Activated CD4-positive, alpha-beta T cell treated with anti-CD3 and anti-CD28 coated beads, Interleukin-2, amount 50 U/mL, for 4 hours (primary cell): ENCODE results near the gene SLC15A1.
"Not testable (repeated sequence)": the region's sequence is repeated elsewhere in the genome, so short reads cannot be mapped to it uniquely, and the experiment has no call there.

Source experiments
- DNase-seq, 2 experiments: peaks; one replicate each; pipeline ENCODE4 v3.0.0-alpha.2; 2020

SLC15A1 gene

DNA sequence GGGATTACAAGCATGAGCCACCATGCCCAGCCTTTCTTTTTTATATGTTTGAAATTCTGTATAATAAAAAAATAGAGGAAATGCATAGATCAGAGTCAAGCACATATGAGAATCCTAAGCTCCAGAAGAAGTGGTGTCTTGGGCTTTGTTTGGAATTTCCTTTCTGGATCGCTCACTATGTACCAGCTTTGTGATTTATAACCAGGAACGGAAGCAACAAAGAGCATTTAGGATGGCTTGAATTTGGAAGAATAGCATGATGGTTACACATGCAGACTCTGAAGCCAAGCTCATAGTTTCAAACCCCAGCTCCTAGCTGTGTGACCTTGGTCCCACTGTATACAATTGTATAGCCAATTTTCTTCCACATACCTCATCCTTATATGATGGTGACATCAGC is 28.0 kb upstream of the SLC15A1 start:
- no peak for DNase-seq

DNA sequence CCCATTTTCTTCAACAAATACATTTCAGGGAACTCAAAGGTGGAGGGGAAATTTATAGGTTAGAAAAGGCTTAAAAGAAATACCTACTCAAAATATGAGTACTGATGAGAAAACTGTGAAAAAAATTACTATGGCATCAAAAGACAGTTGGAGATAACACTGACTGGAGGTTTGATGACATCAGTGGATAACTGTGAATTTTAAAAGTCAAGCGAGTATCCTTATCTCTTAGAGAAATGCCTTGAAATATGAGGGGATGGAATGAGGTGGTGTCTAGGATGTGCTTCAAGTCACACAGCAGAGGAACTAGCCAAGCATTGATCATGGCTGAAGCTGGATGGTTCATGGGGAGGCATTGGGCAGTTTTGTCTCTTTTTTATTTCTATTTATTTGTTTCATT is 27.2 kb upstream of the SLC15A1 start:
- DNase-seq: no peak

DNA sequence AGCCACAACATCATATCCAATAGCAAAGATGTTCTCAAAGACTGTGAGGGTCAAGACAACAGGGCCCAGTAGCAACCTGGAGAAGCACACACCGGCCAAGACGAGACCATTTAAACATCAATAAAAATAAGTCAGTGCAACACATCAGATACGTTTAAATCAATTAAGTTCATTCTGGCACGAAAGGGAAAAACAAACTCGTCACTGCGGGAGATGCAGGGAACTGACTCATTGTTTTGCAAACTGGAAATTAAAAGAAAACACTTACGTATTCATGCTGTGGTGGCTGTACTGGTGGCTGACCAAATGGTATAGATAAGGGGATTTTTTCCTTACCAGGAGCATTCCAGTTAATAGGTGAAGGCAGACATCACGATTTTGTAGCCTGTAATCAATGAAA is 26.3 kb upstream of the SLC15A1 start:
- no peak for DNase-seq

DNA sequence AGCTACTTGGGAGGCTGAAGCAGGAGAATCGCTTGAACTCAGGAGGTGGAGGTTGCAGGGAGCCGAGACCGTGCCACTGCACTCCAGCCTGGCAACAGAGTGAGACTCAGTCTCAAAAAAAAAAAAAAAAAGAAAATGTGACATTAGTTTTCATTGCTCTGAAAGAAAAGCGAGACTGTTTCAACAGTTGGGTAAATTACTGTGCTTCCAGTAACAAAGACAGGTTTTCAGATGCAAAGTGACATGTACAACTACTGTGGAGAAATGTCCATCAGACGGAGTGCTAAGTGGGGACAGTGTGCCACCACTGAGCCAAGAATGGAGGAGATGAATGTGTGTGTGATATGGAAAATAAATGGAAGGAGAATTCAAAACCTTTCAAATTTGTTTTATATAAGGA is 24.2 kb upstream of the SLC15A1 start:
- no peak for DNase-seq

DNA sequence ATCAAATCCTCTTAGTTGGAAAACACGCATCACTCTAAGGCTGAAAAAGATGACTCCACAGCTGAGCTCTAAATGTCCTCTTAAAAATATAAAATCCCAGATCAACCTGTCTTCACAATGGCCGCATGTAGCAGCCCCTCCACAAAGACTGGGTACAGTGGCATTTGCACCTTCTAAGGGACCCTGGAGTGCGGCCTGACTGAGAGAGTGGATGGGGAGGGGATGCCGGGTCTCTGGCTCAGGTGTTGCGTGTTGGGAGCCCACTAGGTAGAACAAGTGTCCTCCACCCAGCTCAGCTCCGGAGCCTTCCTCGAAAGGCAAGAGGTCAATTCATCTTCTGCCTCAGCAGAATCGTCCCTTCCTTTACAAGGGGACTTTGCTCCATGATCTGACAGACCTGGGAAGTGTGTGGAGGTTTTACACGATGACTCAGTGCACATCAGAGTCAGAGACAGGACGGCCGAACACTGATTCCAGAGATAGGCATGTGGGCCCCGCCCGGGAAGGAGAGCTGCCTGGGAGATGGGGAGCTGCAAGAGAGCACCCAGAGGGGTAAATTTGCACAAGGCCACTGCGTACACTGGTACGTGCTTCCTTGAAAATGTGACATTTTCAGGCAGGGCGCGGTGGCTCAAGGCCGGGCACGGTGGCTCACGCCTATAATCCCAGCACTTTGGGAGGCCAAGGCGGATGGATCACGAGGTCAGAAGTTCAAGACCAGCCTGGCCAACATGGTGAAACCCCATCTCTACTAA is 23.5 kb upstream of the SLC15A1 start:
- no peak for DNase-seq

DNA sequence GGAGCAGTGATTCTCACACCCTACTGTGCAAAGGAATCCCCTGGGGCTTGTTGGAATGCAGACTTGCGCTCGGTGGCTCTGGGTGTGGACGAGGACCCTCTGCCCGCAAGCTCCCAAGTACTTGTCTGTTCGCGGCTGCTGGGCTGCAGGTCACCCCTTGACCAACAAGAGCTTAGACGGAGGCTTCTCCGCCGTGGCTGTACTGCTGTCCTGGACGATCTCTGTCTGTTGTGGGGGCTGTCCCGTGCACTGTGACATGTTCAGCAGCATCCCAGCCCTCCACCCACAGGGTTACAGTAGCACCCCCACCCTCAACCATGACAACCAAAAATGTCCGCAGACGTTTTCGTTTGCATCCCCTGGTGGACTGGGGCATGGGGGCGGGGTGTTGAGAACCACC is 22.9 kb upstream of the SLC15A1 start:
- DNase-seq: no peak

DNA sequence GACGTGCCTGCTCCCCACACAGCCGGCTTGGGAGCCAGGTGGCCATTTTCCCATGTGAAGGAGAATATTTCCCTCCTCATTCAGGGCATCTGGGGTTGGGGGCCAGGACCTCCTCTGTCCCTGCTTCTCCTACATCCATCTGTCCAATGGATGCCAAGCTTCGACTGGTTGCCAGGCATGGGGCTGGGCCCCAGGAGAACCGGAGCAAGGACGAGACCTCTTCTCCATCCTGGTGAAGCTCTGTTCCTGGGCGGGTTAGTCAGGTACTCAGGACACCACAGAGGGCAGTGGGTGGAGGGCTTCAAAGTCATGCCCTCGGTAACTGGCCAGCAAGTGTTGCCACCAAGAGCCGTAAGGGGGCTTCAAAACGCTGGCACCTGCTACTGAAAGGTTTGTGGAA is 22.3 kb upstream of the SLC15A1 start:
- no peak for DNase-seq

DNA sequence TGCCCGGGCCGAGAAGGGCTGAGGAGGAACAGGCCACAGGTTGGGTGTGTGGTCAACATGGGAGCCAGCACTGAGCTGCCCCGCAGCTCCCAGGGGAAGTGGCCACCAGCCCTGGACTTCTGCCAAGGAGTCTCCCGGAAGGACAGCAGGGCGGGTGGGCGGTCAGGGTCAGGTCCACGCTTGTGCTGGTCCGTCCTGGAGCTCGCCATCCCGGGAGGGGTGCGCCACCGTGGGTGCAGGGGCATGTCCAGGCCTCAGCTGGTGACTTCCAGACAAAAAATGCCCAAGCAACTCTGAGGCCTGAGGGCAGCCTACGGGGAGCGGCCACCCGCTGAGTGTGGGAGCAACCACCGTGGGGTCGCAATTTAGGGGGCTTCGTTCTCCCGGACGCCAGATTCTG is 21.4 kb upstream of the SLC15A1 start:
- no peak for DNase-seq

DNA sequence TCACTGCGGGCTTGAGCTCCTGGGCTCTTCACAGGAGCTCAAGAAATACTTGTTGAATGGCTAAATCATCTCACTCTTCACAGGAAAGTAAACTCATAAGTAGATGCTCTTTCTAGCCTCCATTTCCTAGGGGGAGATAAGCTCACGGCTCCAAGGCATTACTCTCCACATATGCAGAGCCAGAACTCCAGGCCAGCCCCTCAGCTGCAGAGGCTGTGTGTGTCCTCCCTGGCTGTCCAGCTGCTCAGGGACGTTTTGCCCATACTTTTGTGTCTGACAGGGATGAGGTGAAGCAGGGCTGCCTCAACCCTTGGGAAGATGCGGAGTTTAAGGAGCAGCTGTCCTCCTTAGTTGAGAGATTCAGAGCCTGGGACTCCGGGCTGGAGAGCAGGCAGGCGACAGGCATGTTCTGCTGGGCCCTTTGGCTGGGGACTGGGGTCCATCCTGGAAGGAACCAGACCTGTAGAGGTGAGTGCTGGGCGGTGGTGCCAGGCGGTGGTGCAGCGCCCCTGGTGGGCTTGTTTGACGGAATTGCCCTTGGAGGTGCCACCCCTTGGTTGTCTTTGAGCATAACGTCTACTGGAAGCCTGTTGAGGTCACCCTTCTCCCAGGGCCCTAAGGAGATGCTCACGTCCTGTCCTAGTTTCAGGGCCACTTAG is 20.5 kb upstream of the SLC15A1 start:
- no peak for DNase-seq

DNA sequence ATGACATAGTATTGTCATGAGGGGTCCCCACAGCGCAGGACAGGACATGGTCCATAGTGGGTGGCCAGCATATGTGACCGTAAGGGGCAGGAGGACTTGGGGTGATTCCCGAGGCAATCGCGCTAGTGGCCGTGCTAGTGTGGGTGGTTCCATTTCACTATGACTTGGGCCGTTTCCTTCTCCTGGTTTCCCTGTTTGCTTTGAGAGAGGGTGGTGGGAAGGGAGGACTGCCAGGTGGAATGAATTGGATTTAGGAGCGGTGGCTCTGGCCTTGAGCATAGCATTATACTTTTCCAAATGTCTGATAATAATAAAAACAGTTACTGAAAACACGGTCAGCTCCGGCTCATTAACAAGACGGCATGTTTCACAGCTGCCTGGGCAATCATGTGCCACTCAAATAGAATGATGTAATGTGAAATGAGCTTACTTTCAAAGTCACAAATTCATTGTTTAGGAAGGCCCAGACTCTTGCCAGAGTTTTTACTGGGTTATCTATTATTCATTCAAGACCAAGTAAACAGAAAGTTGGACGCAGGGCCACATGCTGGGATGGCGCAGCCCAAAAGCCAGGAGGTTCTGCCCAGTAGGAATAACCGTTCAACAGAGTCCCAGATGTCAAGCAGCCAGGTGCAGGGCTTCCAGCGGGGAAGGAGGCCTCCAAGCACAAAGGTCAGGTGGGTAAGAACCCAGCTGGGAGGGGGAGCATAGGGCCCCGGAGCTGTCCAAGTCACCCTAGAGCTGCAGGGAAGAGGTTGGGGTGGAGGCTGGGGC is 19.6 kb upstream of the SLC15A1 start:
- DNase-seq: no peak

DNA sequence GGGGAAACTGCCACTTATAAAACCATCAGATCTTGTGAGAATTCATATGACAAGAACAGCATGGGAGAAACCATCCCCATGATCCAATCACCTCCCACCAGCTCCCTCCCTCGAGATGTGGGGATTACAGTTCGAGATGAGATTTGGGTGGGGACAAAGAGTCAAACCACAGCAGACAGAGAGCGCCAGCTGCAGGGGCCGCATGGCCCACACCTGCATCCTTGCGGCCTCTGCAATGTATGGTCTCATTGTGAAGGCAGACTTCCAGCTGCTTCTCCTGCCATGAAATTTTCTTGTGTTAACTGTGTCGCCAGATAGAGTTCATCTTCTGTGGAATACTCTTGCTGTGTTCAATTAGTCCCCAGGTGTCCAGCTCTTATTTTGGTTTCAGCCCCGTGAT is 17.3 kb upstream of the SLC15A1 start:
- no peak for DNase-seq

DNA sequence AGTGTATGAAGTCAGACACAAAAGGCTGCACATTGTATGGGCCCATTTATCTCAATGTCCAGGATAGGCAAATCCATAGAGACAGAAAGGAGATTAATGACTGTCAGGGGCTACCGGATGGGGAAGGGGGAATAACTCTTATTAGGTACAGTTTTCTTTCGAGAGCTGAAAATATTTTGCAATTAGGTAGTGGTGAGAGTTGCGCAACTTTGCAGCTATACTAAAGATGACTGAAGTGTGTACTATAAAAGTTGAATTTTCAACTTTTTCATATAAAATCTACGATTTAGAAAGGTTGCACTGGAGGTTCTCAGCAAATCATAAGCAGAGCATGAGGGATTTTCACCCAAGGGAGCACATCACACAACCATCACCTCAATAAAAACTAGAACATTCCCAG is 16.1 kb upstream of the SLC15A1 start:
- no peak for DNase-seq

DNA sequence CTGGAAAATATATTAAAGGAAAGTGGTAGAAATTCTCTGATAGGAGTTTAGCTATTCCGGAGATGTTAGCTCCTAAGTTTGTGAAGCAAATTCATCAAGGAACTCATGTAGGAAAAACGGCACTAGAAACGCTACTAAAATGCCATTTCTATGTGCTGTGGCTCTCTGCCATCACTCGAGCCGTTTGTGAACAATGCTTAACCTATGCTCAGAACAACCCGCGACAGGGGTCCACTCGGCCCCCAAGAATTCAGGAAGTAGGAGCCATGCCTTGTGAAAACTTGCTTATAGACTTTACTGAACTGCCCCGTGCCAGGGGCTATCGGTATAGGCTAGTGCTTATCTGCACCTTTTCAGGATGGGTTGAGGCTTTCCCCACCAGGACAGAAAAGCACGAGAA is 14.2 kb upstream of the SLC15A1 start:
- no peak for DNase-seq

DNA sequence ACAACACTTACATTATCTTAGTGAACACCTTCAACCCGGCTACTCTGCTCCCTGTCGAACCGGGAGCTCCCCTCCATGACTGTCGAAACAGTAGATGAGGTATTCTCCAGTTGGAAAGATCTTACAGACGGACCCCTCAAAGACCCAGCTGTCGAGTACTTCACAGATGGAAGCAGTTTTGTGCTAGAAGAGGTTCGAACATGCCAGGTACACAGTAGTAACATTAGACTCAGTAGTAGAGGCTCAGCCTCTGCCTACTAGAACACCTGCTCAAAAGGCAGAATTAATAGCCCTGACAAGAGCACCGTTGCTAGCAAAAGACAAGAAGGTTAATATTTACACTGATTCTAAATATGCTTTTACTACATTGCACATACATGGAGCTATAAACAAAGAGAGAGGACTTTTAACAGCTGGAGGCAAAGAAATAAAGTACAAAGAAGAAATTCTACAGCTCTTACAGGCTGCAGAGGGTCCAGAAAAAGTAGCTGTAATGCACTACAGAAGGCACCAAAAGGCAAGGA is 13.6 kb upstream of the SLC15A1 start:
- no peak for DNase-seq

DNA sequence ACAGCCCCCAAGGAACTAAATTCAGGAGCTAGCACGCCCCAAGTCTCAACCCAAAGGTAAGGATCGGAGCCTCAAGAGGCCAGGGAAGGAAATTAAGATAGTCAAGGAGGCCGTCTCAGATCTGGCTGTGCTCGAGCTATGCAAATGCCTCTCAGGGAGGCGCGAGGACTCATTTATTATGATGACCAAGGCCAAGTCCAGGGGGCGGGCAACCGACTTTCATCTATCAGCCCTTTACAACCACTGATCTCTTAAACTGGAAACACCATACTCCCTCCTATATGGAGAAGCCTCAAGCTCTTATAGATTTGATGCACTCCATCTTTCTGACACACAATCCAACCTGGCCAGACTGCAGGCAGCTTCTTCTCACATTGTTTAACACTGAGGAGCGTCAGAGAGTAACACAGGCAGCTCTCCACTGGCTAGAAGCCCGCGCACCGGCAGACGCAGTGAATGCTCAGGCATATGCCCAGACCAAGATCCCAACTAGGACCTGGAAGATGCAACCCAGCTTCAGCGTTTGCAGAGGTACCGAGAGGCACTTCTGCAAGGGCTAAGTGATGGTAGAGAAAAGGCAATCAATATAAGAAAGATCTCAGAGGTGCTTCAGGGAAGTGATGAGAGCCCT is 9.6 kb upstream of the SLC15A1 start:
- no peak for DNase-seq

DNA sequence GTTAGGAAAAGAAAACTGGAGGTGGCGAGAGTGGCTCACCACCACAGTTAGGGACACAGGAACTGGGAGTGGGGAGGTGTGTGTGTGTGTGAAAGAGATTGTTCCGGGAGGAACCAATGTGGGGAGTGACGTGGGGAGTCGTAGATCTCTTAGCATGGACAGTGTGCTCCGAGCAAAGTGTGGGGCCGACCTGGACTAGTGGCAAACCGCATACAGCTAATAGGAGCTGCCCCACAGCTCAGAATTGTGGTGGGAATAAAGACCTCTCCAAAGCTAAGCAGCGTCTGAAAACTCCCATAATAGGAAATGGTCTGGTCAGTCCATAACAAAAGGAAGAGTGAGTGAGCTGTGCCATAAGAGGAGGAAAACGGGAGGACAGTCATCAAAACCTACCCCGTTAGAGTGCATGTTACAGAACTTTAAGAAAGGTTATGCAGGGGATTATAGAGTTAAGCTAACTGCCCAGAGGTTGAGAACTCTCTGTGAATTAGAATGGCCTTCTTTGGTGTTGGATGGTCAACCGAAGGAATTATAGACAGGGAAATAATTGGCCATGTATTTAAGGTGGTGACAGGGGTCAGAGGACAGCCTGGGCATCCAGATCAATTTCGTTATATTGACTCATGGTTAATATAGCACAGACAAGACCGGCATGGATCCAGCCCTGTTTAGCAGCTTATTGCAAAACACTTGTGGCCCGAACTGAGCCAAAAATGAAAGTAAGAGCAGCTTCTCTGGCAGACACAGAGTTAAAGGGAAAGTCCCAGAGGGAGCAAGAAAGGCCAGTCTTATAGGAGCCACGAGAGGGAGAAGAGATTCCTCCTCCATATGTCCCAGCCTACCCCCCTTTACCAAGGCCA is 8.9 kb upstream of the SLC15A1 start:
- no peak for DNase-seq

DNA sequence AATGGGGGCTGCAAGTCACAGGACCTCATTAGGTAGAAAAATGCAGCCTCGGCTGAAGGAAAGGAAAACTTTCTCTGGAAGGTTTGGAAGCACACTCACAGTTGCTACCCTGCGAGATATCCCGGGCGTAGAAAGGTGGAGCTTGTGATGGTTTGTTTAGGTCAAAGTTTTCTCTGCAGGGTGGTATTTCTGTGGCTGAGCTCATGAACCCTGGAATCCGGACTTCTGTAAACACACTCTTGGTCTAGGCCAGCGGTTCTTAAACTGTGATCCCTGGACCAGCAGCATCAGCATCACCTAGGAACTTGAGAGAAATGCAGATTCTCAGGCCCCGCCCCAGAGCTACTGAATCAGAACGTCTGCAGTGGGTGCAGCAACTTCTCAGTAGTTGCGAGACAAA is 3.3 kb upstream of the SLC15A1 start:
- no peak for DNase-seq

DNA sequence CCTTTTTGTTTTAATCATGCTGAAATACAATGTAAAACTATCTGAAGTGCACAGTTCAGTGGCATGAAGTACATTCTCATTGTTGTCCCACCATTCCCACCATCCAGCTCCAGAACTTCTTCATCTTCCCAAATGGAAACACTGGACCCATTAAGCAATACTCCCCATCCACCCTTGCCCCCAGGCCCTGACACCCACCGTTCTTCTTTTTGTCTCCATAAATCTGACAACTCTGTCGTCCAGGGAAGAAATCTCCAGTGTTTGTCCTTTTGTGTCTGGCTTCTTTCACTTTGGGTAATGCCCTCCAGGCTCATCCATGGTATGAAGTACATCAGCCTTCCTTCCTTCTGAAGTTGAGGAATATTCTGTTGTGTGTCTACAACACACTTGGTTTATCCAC is 2.6 kb upstream of the SLC15A1 start:
- no peak for DNase-seq

DNA sequence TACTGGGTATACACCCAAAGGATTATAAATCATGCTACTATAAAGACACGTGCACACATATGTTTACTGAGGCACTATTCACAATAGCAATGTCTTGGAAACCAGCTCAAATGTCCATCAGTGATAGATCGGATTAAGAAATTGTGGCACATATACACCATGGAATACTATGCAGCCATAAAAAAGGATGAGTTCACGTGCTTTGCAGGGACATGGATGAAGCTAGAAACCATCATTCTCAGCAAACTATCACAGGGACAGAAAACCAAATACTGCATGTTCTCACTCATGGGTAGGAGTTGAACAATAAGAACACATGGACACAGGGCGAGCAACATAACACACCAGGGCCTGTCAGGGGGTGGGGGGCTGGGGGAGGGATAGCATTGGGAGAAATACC is 2.0 kb upstream of the SLC15A1 start:
- DNase-seq: not testable (repeated sequence)

DNA sequence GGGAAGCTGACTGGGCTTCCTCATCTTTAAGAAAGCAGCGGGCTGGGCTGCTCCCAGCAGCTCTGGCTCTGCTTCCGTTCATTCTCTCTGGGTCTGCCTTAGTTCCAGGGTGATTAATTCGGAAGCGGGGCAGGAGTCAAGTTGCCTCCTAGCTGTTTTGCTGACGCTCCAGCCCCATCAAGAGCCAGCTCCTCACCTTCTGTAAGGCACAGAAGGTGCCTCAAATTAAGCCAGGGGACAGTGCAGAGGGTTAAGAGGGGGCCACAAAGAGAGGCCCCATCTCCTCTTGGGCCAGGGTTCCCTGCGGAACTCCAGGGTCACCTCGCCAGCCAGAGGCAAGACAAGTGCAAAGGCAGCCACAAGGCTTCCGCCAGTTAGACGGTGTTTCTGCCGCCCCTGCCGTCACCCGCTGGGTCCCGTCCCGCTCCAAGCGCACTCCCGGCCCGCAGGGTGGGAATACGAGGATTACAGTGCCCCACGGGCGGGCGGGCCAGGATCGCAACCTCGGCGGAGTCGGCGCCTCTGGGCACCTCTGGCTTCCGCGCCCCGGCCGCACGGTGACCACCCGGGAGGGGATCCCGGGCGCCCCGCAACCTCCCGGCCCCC is 508 bp downstream of the SLC15A1 start:
- no peak for DNase-seq

DNA sequence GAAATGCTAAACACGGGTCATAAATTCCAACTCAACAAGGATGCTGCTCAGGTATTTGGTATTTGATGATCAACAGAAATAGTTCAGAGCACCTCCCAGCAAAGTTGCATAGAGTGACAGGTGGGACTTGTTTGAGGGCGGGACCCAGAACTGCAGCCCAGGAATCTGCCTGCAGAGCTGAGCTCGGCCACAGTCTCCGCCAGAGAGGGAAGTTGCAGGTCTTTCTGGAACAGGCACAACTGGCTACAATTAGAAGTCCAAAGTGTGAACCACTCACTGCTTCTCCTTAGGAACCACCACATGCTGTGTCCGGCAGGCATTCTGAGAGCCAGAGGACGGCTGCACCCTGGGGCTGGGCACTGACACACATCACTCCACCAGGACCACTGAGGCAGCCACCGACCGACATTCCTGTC is 1.1 kb downstream of the SLC15A1 start:
- no peak for DNase-seq

DNA sequence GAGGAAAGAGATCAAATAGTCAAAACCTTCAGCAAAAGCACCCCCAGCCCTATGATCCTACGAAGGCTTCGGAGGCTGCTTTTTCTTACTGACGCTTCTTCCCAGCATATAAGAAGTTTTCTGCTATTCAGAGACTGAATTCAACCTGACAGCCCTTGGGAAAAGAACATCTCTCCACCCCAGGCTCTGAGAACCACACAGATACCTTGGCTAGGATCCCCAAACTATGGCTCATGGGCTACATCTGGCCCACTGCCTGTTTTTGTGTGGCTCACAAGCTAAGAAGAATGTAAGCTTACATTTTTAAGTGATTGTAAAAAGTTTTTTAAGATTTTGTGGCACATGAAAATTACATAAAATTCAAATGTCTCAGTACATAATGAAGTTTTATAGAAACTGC is 3.0 kb downstream of the SLC15A1 start:
- no peak for DNase-seq
